ENCODE results near the gene ZFYVE28. TPM values are rescaled to one million over a fixed set of nuclear protein-coding genes. Genes with fewer than 3 reads are reported as not detected.
A peak's percentile ranks its signal among the peaks of the same experiment; 100 is the strongest.

Gene ZFYVE28
- total RNA-seq, 1 donor from 2014 or later = 11.3 TPM

DNA sequence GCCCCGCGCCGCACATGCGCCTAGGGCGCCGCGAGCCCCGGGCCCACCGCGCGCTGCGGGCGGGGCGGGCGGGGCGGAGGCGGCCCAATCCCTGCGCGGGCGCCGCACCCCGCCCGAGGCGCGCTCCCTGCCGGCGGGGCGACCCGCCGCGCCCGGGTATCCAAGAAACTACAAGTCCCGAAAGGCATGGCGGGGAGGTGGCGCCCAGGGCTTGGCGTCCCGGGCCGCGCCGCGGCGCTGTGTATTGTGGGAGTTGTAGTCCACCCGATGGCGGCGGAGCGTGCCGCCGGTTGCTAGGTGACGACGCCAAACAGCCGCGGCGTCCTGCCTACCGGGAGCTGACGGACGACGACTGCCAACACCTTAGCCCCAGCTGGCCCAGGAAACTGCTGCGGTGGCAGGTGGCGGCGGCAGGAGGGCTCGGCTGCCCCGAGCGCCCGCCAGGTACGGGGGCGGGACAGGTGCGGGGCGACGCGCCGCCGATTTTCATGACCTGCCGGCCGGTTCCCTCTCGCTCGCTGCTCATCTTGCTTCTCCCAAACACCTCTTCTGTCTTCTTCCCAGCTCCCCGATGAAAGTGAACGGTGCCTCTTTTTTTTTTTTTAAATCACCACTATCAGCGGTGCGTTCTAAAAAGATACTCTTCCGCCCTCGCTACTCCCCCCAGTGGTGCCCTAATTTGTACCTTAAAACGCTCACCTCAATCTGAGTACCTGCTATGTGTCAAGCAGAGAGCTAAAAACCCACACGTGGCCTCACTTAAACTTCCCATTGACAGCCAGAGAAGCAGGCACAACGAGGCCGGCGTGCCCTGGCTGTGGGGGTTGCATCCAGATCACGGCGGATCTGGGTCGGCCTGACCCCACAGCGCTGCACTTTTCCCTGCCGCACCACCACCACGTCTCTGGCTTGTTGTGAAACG is 466 bp upstream of the ZFYVE28 start, which contains the start of gene CFAP99:
Gene CFAP99, plus strand, starts transcription at position 306 of the 922 bp plus-strand sequence.
- H3K27ac ChIP-seq = peak within 1 kb of the TSS; percentile 44
- peak within 1 kb of the TSS; percentile 54 to 85 for H3K4me3 ChIP-seq
- TF ChIP-seq, protein P1, sequence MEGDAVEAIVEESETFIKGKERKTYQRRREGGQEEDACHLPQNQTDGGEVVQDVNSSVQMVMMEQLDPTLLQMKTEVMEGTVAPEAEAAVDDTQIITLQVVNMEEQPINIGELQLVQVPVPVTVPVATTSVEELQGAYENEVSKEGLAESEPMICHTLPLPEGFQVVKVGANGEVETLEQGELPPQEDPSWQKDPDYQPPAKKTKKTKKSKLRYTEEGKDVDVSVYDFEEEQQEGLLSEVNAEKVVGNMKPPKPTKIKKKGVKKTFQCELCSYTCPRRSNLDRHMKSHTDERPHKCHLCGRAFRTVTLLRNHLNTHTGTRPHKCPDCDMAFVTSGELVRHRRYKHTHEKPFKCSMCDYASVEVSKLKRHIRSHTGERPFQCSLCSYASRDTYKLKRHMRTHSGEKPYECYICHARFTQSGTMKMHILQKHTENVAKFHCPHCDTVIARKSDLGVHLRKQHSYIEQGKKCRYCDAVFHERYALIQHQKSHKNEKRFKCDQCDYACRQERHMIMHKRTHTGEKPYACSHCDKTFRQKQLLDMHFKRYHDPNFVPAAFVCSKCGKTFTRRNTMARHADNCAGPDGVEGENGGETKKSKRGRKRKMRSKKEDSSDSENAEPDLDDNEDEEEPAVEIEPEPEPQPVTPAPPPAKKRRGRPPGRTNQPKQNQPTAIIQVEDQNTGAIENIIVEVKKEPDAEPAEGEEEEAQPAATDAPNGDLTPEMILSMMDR (IDR thresholded peaks at IDR 0.05) = no peak
- TF ChIP-seq POLR2AphosphoS5 (IDR thresholded peaks at IDR 0.05; ENCODE audit: insufficient read depth in 1 of 2, low read depth in 1 of 2) = peak; percentile 40 to 51
- H3K4me1 ChIP-seq = peaks cover 41% of the 10 kb centered on the region
- DNase-seq (ENCODE audit: extremely low spot score in 2 of 2) = peak in 1 of 2 donors; percentile 93
- H3K36me3 ChIP-seq = no peaks in the 10 kb centered on the region
- no peaks in the 10 kb centered on the region for H3K27me3 ChIP-seq
- no peaks in the 10 kb centered on the region for H3K9me3 ChIP-seq
- intact Hi-C loops (cut with DNase I) = loop anchor here (5.0 to 10.0 kb wide), 2 partner anchors 154 to 177 kb away; partner anchors contain the start of genes HAUS3, MXD4 and POLN

DNA sequence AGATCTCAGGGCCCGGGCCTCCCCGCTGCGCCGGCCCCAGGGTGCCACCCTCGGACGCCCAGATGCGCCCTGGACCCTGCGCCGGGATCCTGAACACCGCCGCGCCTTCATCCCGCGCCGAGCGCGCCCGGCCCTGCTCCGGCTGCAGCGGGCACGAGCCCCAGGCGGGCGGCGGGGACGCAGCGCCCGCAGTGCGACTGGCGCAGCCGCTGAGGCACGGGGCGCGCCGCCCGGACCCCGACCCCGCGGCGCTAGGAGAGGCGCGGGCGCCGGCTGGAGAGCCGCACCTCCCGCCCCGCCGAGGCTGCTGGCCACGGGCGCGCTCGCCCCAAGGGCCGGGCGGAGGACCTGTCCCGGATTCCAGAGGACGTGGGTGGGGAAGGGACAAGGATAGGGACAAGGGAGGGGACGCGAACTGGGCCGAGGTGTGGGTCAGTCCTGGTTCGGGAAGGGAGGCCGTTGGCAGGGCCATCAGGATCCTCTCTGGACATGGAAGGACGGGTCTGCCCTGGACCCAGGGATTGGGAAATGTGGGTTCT is 1.1 kb downstream of the ZFYVE28 start:
- Histone ChIP-seq H3K27me3 (no peaks in the 10 kb centered on the region), H3K4me3 (peak overlapping the region; percentile 54 to 85), H3K9me3 (no peaks in the 10 kb centered on the region), H3K27ac (peak overlapping the region; percentile 27), H3K4me1 (peaks cover 57% of the 10 kb centered on the region), H3K36me3 (no peaks in the 10 kb centered on the region)
- intact Hi-C loops (cut with DNase I) = loop anchor here (5.0 to 10.0 kb wide), 2 partner anchors 152 to 175 kb away; partner anchors contain the start of genes HAUS3, MXD4 and POLN
- no peak for DNase-seq (ENCODE audit: extremely low spot score in 2 of 2)
- TF ChIP-seq POLR2A (IDR thresholded peaks at IDR 0.05) = no peak
- no peak for TF ChIP-seq POLR2AphosphoS5 (IDR thresholded peaks at IDR 0.05; ENCODE audit: insufficient read depth in 1 of 2, low read depth in 1 of 2)
- TF ChIP-seq, protein P1 (IDR thresholded peaks at IDR 0.05) = no peak

DNA sequence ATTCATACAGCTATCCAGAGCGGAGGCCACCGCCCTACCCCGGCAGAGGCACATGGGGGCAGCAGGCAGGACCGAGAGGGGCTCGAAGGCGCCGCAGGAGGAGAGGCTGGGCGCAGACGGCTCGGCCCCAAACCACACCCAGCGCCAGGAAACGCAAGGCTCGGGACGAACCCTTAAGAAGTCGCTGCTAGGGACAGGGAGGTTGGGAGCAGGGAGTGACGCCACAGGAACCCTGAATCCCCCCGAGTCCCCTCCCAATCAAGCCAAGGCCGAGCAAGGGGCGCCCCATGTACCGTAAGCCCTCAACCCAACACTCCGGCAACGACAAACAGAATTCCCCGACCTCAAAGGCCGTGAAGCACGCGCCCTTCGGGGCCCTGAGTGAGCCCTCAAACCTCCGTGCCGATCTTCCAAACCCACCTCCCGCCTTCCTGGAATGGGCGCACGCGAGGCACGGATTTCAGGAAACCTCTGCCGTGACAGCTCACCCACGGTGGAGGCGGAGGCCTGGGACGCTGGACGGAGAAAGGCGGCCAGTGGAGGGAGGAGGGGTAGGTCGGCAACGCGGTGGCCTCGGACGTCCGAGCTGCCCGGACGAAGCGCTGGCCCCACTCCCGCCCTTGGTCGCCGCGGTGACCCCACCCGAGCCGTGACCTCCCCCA is 1.8 kb downstream of the ZFYVE28 start:
- Histone ChIP-seq H3K27ac (peak overlapping the region; percentile 27), H3K4me1 (peaks cover 60% of the 10 kb centered on the region), H3K27me3 (no peaks in the 10 kb centered on the region), H3K4me3 (peak overlapping the region; percentile 54 to 85), H3K9me3 (no peaks in the 10 kb centered on the region), H3K36me3 (no peaks in the 10 kb centered on the region)
- no peak for DNase-seq (ENCODE audit: extremely low spot score in 2 of 2)
- TF ChIP-seq POLR2AphosphoS5 (IDR thresholded peaks at IDR 0.05; ENCODE audit: insufficient read depth in 1 of 2, low read depth in 1 of 2) (peak in 1 of 2 donors; percentile 15), POLR2A (IDR thresholded peaks at IDR 0.05) (no peak)
- intact Hi-C loops (cut with DNase I) = loop anchor here (5.0 to 10.0 kb wide), 2 partner anchors 152 to 174 kb away; partner anchors contain the start of genes HAUS3, MXD4 and POLN

DNA sequence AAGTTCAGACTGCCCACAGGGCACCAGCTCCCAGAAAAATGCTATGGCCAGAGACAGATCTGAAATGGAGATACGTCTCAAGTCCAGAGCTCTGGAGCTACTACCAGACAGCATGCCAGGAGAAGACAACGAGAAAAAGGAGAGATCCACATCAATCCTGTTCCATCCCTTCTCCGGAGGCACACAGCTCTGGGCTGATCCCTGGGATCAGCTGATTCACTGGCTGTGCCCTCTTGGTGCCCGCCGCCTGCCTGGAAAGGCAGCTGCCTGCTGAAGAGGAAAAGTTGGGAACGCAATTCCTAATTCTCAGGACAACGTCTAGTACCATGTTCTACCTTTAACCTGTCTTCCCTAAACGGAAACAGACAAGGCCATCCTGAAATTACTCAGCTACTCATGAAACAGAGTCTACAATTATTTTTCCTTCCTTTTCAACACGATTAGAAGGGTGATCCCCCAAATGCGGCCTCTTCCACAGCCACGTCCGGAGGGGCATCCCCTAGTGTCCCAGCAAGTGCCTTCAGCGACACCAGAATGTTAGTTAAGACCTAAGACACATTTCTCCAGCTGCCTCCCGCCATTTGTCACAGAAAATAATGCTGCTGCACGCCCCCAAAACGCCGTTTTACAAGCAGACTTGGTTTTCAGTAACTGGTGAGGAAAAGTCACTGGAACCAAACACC is 2.4 kb downstream of the ZFYVE28 start:
- H3K27me3 ChIP-seq = no peaks in the 10 kb centered on the region
- no peak for DNase-seq (ENCODE audit: extremely low spot score in 2 of 2)

More for the DNA sequence above, 2.4 kb downstream of the ZFYVE28 start:
- intact Hi-C loops (cut with DNase I) = loop anchor here (5.0 to 10.0 kb wide), 2 partner anchors 151 to 174 kb away; partner anchors contain the start of genes HAUS3, MXD4 and POLN
- no peak overlapping the region for H3K27ac ChIP-seq
- TF ChIP-seq POLR2A (IDR thresholded peaks at IDR 0.05) = no peak
- TF ChIP-seq, protein P1 (IDR thresholded peaks at IDR 0.05) = no peak
- TF ChIP-seq POLR2AphosphoS5 (IDR thresholded peaks at IDR 0.05; ENCODE audit: insufficient read depth in 1 of 2, low read depth in 1 of 2) = no peak
- H3K36me3 ChIP-seq = no peaks in the 10 kb centered on the region
- peak overlapping the region; percentile 54 to 85 for H3K4me3 ChIP-seq
- no peaks in the 10 kb centered on the region for H3K9me3 ChIP-seq
- peaks cover 60% of the 10 kb centered on the region for H3K4me1 ChIP-seq

Measured in vagina (tissue), 2 donors.